NCI-H2196 (cell line): ENCODE results near the gene RALY.

Experiments used
- DNase-seq: peaks from one replicate; lab custom pipeline; 2025; ENCODE audit not compliant: unreplicated experiment; lab: John Stamatoyannopoulos, UW

RALY gene

GRCh38 chr20:33985830-33986229 is 7.9 kb upstream of the RALY start:
- DNase-seq: no peak

GRCh38 chr20:33986560-33987216 is 7.0 kb upstream of the RALY start:
- no peak for DNase-seq

- no peak for DNase-seq
Observed at GRCh38 chr20:33990075-33990474, 3.6 kb upstream of the RALY start.

- no peak for DNase-seq
Observed at GRCh38 chr20:33991502-33991901, 2.2 kb upstream of the RALY start.

GRCh38 chr20:33992145-33992922 is 1.4 kb upstream of the RALY start:
- no peak for DNase-seq

- DNase-seq: peak; percentile 100
Observed at GRCh38 chr20:33992923-33993575, 662 bp upstream of the RALY start.

GRCh38 chr20:33994222-33994913 is 657 bp downstream of the RALY start:
- peak; percentile 79 for DNase-seq

- no peak for DNase-seq
Observed at GRCh38 chr20:33995053-33995831, 1.5 kb downstream of the RALY start.

- DNase-seq: no peak
Observed at GRCh38 chr20:33999025-33999649, 5.4 kb downstream of the RALY start.

GRCh38 chr20:34001378-34001777 is 7.7 kb downstream of the RALY start:
- DNase-seq: no peak

GRCh38 chr20:34004227-34004626 is 10.5 kb downstream of the RALY start:
- no peak for DNase-seq

GRCh38 chr20:34004790-34005457 is 11.2 kb downstream of the RALY start:
- no peak for DNase-seq

- DNase-seq: no peak
Observed at GRCh38 chr20:34006619-34007018, 12.9 kb downstream of the RALY start.

GRCh38 chr20:34008477-34008876 is 14.8 kb downstream of the RALY start:
- no peak for DNase-seq

GRCh38 chr20:34010405-34010931 is 16.8 kb downstream of the RALY start:
- DNase-seq: no peak

GRCh38 chr20:34011275-34011674 is 17.6 kb downstream of the RALY start:
- DNase-seq: no peak

GRCh38 chr20:34012330-34012729 is 18.6 kb downstream of the RALY start:
- no peak for DNase-seq

- DNase-seq: no peak
Observed at GRCh38 chr20:34012735-34013134, 19.0 kb downstream of the RALY start.

GRCh38 chr20:34013554-34013953 is 19.8 kb downstream of the RALY start:
- DNase-seq: no peak

GRCh38 chr20:34014878-34015277 is 21.2 kb downstream of the RALY start:
- DNase-seq: no peak
